WERI-Rb-1 (cell line): ENCODE measurements around the gene ADGRD2.

Experiments
- DNase-seq: peaks from one replicate; pipeline ENCODE4 v3.0.0-alpha.2; 2020
- H3K27ac ChIP-seq: fragments of 250-450 bp; sonication (Bioruptor Pico); 2 replicates; pipeline ENCODE4 v1.5.1; 2020; ENCODE audit warnings: mild to moderate bottlenecking, moderate library complexity
- H3K27me3 ChIP-seq: fragments of 250-450 bp; sonication (Bioruptor Pico); 2 replicates; pipeline ENCODE4 v1.5.1; 2021; ENCODE audit warnings: mild to moderate bottlenecking, low read depth, moderate library complexity; ENCODE audit not compliant: insufficient read depth, severe bottlenecking
- H3K36me3 ChIP-seq: fragments of 250-450 bp; sonication (Bioruptor Pico); 2 replicates; pipeline ENCODE4 v1.5.1; 2020; ENCODE audit warnings: mild to moderate bottlenecking, moderate library complexity
- H3K4me3 ChIP-seq: 2 replicates; pipeline ENCODE4 v1.5.1; 2011; ENCODE audit warnings: low read depth, mild to moderate bottlenecking, control low read depth, low read length
- H3K9me3 ChIP-seq: fragments of 250-450 bp; sonication (Bioruptor Pico); 2 replicates; pipeline ENCODE4 v1.5.1; 2021; ENCODE audit warnings: mild to moderate bottlenecking, moderate library complexity; ENCODE audit not compliant: severe bottlenecking
- CTCF ChIP-seq: IDR thresholded peaks from 2 replicates; pipeline ENCODE4 v1.5.1; 2011; ENCODE audit warnings: low read depth, mild to moderate bottlenecking, control low read depth, inconsistent platforms, low read length

ADGRD2 gene

GRCh38 chr9:124443625-124444024, 6.6 kb upstream of the ADGRD2 start:
- no peak overlapping the region for H3K27ac ChIP-seq
- peaks cover 4% of the 10 kb centered on the region for H3K9me3 ChIP-seq
- no peak overlapping the region for H3K4me3 ChIP-seq
- no peaks in the 10 kb centered on the region for H3K36me3 ChIP-seq
- no peak for TF ChIP-seq CTCF
- no peaks in the 10 kb centered on the region for H3K27me3 ChIP-seq
- DNase-seq: no peak

GRCh38 chr9:124444166-124444565, 6.1 kb upstream of the ADGRD2 start:
- no peak for DNase-seq
- Histone ChIP-seq H3K36me3 (no peaks in the 10 kb centered on the region), H3K27ac (no peak overlapping the region), H3K27me3 (no peaks in the 10 kb centered on the region), H3K4me3 (no peak overlapping the region), H3K9me3 (peaks cover 4% of the 10 kb centered on the region)
- no peak for TF ChIP-seq CTCF

- no peak overlapping the region for H3K4me3 ChIP-seq
- H3K9me3 ChIP-seq: no peaks in the 10 kb centered on the region
- no peak overlapping the region for H3K27ac ChIP-seq
- H3K36me3 ChIP-seq: no peaks in the 10 kb centered on the region
- H3K27me3 ChIP-seq: no peaks in the 10 kb centered on the region
- DNase-seq: no peak
- TF ChIP-seq CTCF: no peak
These were observed 3.0 kb upstream of the ADGRD2 start for GRCh38 chr9:124447297-124447661.

GRCh38 chr9:124448019-124448418, 2.2 kb upstream of the ADGRD2 start:
- no peak for DNase-seq
- Histone ChIP-seq H3K36me3 (no peaks in the 10 kb centered on the region), H3K27ac (no peak overlapping the region), H3K27me3 (no peaks in the 10 kb centered on the region), H3K4me3 (no peak overlapping the region), H3K9me3 (no peaks in the 10 kb centered on the region)
- TF ChIP-seq CTCF: no peak

- no peak for DNase-seq
- Histone ChIP-seq H3K27ac (no peak overlapping the region), H3K9me3 (no peaks in the 10 kb centered on the region), H3K27me3 (no peaks in the 10 kb centered on the region), H3K4me3 (no peak overlapping the region), H3K36me3 (no peaks in the 10 kb centered on the region)
- TF ChIP-seq CTCF: no peak
These were observed 685 bp upstream of the ADGRD2 start for GRCh38 chr9:124449381-124450151.

- no peak for TF ChIP-seq CTCF
- no peaks in the 10 kb centered on the region for H3K27me3 ChIP-seq
- DNase-seq: no peak
- no peak overlapping the region for H3K4me3 ChIP-seq
- H3K9me3 ChIP-seq: no peaks in the 10 kb centered on the region
- no peaks in the 10 kb centered on the region for H3K36me3 ChIP-seq
- H3K27ac ChIP-seq: no peak overlapping the region
These were observed 845 bp downstream of the ADGRD2 start for GRCh38 chr9:124450931-124451661.
